ENCODE results near the gene MFAP3L.

The MFAP3L gene

DNA sequence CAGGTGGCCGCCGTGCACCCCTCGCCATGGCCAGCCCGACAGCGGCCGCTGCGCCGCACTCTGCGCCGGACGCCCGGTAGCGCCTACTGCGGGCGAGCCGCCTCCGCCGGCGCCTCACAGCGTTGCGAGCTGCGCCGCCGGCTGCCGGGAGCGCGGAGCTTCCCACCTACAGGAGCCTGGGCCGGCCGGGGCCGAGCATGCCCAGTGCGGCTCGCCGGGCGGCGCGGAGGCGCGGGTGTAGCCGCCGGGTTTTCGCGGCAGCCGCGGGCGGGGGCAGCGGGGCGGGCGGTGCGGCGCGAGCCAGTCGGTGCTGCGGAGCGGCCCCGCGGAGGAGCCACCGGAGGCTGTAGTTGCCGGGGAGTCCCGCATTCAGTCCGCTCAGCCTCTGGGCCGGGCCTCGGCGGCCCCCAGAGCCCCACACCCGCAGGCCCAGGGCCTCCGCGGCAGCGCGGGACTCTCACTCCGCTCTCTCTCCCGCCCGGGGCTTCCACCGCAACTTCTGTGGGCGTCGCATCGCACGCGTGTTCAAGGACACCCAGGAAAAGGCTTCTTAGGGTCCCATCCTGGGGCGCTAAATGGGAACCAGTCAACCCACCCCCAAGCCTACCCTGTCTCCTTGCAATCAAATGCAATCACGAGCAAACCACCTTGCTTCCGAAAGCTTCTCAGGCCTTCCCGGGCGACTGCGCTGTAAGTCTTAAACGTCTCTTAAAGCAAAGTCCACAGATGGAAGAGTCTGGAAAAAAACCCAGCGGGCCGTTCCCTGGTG, at the start of gene MFAP3L (continued):
- TF ChIP-seq GLIS2 (tag by site-specific recombination; IDR thresholded peaks at IDR 0.05) (peak; percentile 52; the same call in 1 of the 2 replicates), SP2 (tag by site-specific recombination; IDR thresholded peaks at IDR 0.05) (peak; percentile 52), ZNF76 (tag by site-specific recombination; IDR thresholded peaks at IDR 0.05; ENCODE audit: borderline replicate concordance, low read depth) (0 out of 2 replicates have a peak, but pooled peaks have one; percentile 40), KLF9 (tag by site-specific recombination; IDR thresholded peaks at IDR 0.05; ENCODE audit: low read depth) (peak; percentile 23; the same call in 1 of the 2 replicates), ZNF610 (tag by site-specific recombination; IDR thresholded peaks at IDR 0.05; ENCODE audit: borderline replicate concordance) (no peak)
- TF ChIP-seq, protein P1, sequence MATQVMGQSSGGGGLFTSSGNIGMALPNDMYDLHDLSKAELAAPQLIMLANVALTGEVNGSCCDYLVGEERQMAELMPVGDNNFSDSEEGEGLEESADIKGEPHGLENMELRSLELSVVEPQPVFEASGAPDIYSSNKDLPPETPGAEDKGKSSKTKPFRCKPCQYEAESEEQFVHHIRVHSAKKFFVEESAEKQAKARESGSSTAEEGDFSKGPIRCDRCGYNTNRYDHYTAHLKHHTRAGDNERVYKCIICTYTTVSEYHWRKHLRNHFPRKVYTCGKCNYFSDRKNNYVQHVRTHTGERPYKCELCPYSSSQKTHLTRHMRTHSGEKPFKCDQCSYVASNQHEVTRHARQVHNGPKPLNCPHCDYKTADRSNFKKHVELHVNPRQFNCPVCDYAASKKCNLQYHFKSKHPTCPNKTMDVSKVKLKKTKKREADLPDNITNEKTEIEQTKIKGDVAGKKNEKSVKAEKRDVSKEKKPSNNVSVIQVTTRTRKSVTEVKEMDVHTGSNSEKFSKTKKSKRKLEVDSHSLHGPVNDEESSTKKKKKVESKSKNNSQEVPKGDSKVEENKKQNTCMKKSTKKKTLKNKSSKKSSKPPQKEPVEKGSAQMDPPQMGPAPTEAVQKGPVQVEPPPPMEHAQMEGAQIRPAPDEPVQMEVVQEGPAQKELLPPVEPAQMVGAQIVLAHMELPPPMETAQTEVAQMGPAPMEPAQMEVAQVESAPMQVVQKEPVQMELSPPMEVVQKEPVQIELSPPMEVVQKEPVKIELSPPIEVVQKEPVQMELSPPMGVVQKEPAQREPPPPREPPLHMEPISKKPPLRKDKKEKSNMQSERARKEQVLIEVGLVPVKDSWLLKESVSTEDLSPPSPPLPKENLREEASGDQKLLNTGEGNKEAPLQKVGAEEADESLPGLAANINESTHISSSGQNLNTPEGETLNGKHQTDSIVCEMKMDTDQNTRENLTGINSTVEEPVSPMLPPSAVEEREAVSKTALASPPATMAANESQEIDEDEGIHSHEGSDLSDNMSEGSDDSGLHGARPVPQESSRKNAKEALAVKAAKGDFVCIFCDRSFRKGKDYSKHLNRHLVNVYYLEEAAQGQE (tag by site-specific recombination; IDR thresholded peaks at IDR 0.05): no peak

- no peaks in the 10 kb centered on the region for H3K4me1 ChIP-seq (ENCODE audit: control insufficient read depth, insufficient read depth, low read length)
- no peak overlapping the region for H3K27ac ChIP-seq (ENCODE audit: extremely low read depth, low read depth, low read length)
- TF ChIP-seq ZNF747 (tag by site-specific recombination; IDR thresholded peaks at IDR 0.05) (no peak), ZBTB10 (tag by site-specific recombination; IDR thresholded peaks at IDR 0.05) (no peak), ZFP41 (tag by site-specific recombination; IDR thresholded peaks at IDR 0.05; ENCODE audit: borderline replicate concordance) (no peak), ZEB2 (tag by site-specific recombination; IDR thresholded peaks at IDR 0.05) (no peak), ZNF416 (tag by site-specific recombination; IDR thresholded peaks at IDR 0.05) (no peak), ZNF184 (tag by site-specific recombination; IDR thresholded peaks at IDR 0.05) (no peak), ZNF561 (tag by site-specific recombination; IDR thresholded peaks at IDR 0.05; ENCODE audit: borderline replicate concordance) (no peak)
- ChIA-PET CTCF (no interaction called here), POLR2A (no interaction called here)
- peaks cover 16 to 79% of the 10 kb centered on the region in 2 experiments for H3K36me3 ChIP-seq (ENCODE audit: control insufficient read depth in 2 of 2, insufficient read depth in 1 of 2, low read length in 2 of 2)
- no peak overlapping the region for H3K4me3 ChIP-seq (ENCODE audit: low read depth, low read length)
- no peaks in the 10 kb centered on the region for H3K9me3 ChIP-seq (ENCODE audit: control insufficient read depth, insufficient read depth, low read depth, low read length)
These were observed 45.0 kb upstream of the MFAP3L start for GRCh38 chr4:170071196-170071595.

- no peaks in the 10 kb centered on the region for H3K9me3 ChIP-seq (ENCODE audit: control insufficient read depth, insufficient read depth, low read depth, low read length)
- CTCF ChIA-PET: interaction anchor here (1.2 to 2.0 kb wide), 2 partner anchors 11 to 258 kb away, joined by 3 to 8 read pairs; no protein-coding TSS in a partner anchor
- H3K27ac ChIP-seq (ENCODE audit: extremely low read depth, low read depth, low read length): no peak overlapping the region
- TF ChIP-seq ZNF18 (tag by site-specific recombination; IDR thresholded peaks at IDR 0.05) (no peak), YY1 (tag by site-specific recombination; IDR thresholded peaks at IDR 0.05) (no peak)
- POLR2A ChIA-PET: no interaction called here
- peaks cover 12 to 73% of the 10 kb centered on the region in 2 experiments for H3K36me3 ChIP-seq (ENCODE audit: control insufficient read depth in 2 of 2, insufficient read depth in 1 of 2, low read length in 2 of 2)
- H3K4me1 ChIP-seq (ENCODE audit: control insufficient read depth, insufficient read depth, low read length): no peaks in the 10 kb centered on the region
- H3K4me3 ChIP-seq (ENCODE audit: low read depth, low read length): no peak overlapping the region
These were observed 42.4 kb upstream of the MFAP3L start for GRCh38 chr4:170068438-170069128.

Measured in HEK293 (cell line).